ENCODE measurements around the gene STRIP2.
"Not testable (repeated sequence)": the region's sequence is repeated elsewhere in the genome, so short reads cannot be mapped to it uniquely, and the experiment has no call there.

STRIP2 gene

GRCh38 chr7:129423700-129424410 lies 10.4 kb upstream of the STRIP2 start:
- no peak for DNase-seq

GRCh38 chr7:129426482-129426881 lies 7.8 kb upstream of the STRIP2 start:
- DNase-seq, result no peak

GRCh38 chr7:129427526-129428045 lies 6.6 kb upstream of the STRIP2 start:
- no peak for DNase-seq

GRCh38 chr7:129431911-129432643 lies 2.2 kb upstream of the STRIP2 start:
- DNase-seq, result no peak

GRCh38 chr7:129434675-129435318 lies 565 bp downstream of the STRIP2 start:
- no peak for DNase-seq

GRCh38 chr7:129435414-129435829 lies 1.2 kb downstream of the STRIP2 start:
- DNase-seq, result no peak

GRCh38 chr7:129436335-129436923 lies 2.2 kb downstream of the STRIP2 start:
- no peak for DNase-seq

- no peak for DNase-seq
Observed at GRCh38 chr7:129437190-129437589, 3.0 kb downstream of the STRIP2 start.

- no peak for DNase-seq
Observed at GRCh38 chr7:129438281-129438838, 4.1 kb downstream of the STRIP2 start.

GRCh38 chr7:129438839-129439651 lies 4.8 kb downstream of the STRIP2 start:
- DNase-seq, result peak; percentile 51

- DNase-seq, result no peak
Observed at GRCh38 chr7:129439963-129440625, 5.9 kb downstream of the STRIP2 start.

- DNase-seq, result no peak
Observed at GRCh38 chr7:129443612-129444011, 9.4 kb downstream of the STRIP2 start.

GRCh38 chr7:129444776-129445175 lies 10.5 kb downstream of the STRIP2 start:
- not testable (repeated sequence) for DNase-seq

GRCh38 chr7:129446925-129447324 lies 12.7 kb downstream of the STRIP2 start:
- not testable (repeated sequence) for DNase-seq

GRCh38 chr7:129447445-129447844 lies 13.2 kb downstream of the STRIP2 start:
- not testable (repeated sequence) for DNase-seq

GRCh38 chr7:129448608-129449007 lies 14.4 kb downstream of the STRIP2 start:
- not testable (repeated sequence) for DNase-seq

GRCh38 chr7:129450295-129450694 lies 16.1 kb downstream of the STRIP2 start:
- no peak for DNase-seq

GRCh38 chr7:129452589-129453231 lies 18.5 kb downstream of the STRIP2 start:
- DNase-seq, result no peak

- DNase-seq, result no peak
Observed at GRCh38 chr7:129453510-129454248, 19.4 kb downstream of the STRIP2 start.

GRCh38 chr7:129454249-129454551 lies 20.0 kb downstream of the STRIP2 start:
- DNase-seq, result no peak
